ENCODE results near the gene NT5C1A.

NT5C1A gene

DNA sequence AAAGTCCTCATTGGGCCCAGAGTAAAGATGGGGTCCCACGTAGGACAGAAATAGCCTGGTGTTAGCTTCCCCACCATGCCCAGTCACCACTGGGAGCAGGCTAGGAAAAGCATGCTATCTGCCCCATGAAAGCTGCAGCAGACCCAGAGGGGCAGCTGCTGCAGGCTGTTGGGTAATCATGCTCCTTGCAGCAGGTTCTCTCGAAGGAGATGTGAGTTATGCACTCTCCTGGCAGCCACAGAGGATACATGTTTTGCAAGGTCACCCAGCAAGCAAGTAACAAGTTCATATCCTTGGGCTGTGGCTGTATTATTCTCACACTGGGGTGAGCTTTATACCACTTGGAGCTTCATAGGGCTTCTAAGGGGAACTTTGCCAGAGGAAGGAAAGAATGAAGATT lies 23.4 kb downstream of the NT5C1A start:
- Histone ChIP-seq H3K4me1 (ENCODE audit: insufficient read depth, low read length, severe bottlenecking) (peaks cover 3% of the 10 kb centered on the region), H2AFZ (ENCODE audit: low read length) (no peak overlapping the region), H3K4me3 (ENCODE audit: low read depth, low read length, poor library complexity, severe bottlenecking) (no peak overlapping the region), H3K27ac (ENCODE audit: low read depth, low read length, poor library complexity, severe bottlenecking) (no peak overlapping the region), H3K9me2 (ENCODE audit: low read depth, low read length) (no peaks in the 10 kb centered on the region), H3K9me3 (ENCODE audit: low read length) (no peaks in the 10 kb centered on the region), H3K79me2 (ENCODE audit: insufficient read depth, low read length) (no peaks in the 10 kb centered on the region), H3K4me2 (ENCODE audit: low read length) (no peak overlapping the region), H3K9ac (ENCODE audit: low read length) (no peak overlapping the region), H3K27me3 (ENCODE audit: insufficient read depth, low read length) (no peaks in the 10 kb centered on the region), H3F3A (ENCODE audit: insufficient read depth, low read length) (no peaks in the 10 kb centered on the region), H4K20me1 (ENCODE audit: insufficient read depth, low read length) (no peaks in the 10 kb centered on the region), H3K36me3 (ENCODE audit: insufficient read depth, low read length) (no peaks in the 10 kb centered on the region)
- TF ChIP-seq, protein P1, sequence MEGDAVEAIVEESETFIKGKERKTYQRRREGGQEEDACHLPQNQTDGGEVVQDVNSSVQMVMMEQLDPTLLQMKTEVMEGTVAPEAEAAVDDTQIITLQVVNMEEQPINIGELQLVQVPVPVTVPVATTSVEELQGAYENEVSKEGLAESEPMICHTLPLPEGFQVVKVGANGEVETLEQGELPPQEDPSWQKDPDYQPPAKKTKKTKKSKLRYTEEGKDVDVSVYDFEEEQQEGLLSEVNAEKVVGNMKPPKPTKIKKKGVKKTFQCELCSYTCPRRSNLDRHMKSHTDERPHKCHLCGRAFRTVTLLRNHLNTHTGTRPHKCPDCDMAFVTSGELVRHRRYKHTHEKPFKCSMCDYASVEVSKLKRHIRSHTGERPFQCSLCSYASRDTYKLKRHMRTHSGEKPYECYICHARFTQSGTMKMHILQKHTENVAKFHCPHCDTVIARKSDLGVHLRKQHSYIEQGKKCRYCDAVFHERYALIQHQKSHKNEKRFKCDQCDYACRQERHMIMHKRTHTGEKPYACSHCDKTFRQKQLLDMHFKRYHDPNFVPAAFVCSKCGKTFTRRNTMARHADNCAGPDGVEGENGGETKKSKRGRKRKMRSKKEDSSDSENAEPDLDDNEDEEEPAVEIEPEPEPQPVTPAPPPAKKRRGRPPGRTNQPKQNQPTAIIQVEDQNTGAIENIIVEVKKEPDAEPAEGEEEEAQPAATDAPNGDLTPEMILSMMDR (IDR thresholded peaks at IDR 0.05; ENCODE audit: low read length), result no peak
- no peak for TF ChIP-seq EZH2 (IDR thresholded peaks at IDR 0.05; ENCODE audit: borderline replicate concordance, low read length)

GRCh38 chr1:39647247-39647646 lies 24.7 kb downstream of the NT5C1A start:
- H3K27me3 ChIP-seq (ENCODE audit: insufficient read depth, low read length), result no peaks in the 10 kb centered on the region
- no peak overlapping the region for H3K4me2 ChIP-seq (ENCODE audit: low read length)
- no peaks in the 10 kb centered on the region for H4K20me1 ChIP-seq (ENCODE audit: insufficient read depth, low read length)
- H3K79me2 ChIP-seq (ENCODE audit: insufficient read depth, low read length), result no peaks in the 10 kb centered on the region
- H3K4me3 ChIP-seq (ENCODE audit: low read depth, low read length, poor library complexity, severe bottlenecking), result no peak overlapping the region
- no peaks in the 10 kb centered on the region for H3K36me3 ChIP-seq (ENCODE audit: insufficient read depth, low read length)
- H3K9me2 ChIP-seq (ENCODE audit: low read depth, low read length), result no peaks in the 10 kb centered on the region
- H3K4me1 ChIP-seq (ENCODE audit: insufficient read depth, low read length, severe bottlenecking), result no peaks in the 10 kb centered on the region
- H3K9ac ChIP-seq (ENCODE audit: low read length), result no peak overlapping the region
- no peak overlapping the region for H2AFZ ChIP-seq (ENCODE audit: low read length)
- no peak for TF ChIP-seq EZH2 (IDR thresholded peaks at IDR 0.05; ENCODE audit: borderline replicate concordance, low read length)
- TF ChIP-seq, protein P1 (IDR thresholded peaks at IDR 0.05; ENCODE audit: low read length), result no peak
- no peak overlapping the region for H3K27ac ChIP-seq (ENCODE audit: low read depth, low read length, poor library complexity, severe bottlenecking)
- H3K9me3 ChIP-seq (ENCODE audit: low read length), result no peaks in the 10 kb centered on the region
- no peaks in the 10 kb centered on the region for H3F3A ChIP-seq (ENCODE audit: insufficient read depth, low read length)

- Histone ChIP-seq H4K20me1 (ENCODE audit: insufficient read depth, low read length) (no peaks in the 10 kb centered on the region), H3K79me2 (ENCODE audit: insufficient read depth, low read length) (no peaks in the 10 kb centered on the region), H3K9me2 (ENCODE audit: low read depth, low read length) (no peaks in the 10 kb centered on the region), H3K27me3 (ENCODE audit: insufficient read depth, low read length) (no peaks in the 10 kb centered on the region), H3K4me2 (ENCODE audit: low read length) (no peak overlapping the region), H2AFZ (ENCODE audit: low read length) (no peak overlapping the region), H3K9me3 (ENCODE audit: low read length) (no peaks in the 10 kb centered on the region), H3K4me1 (ENCODE audit: insufficient read depth, low read length, severe bottlenecking) (no peaks in the 10 kb centered on the region), H3K27ac (ENCODE audit: low read depth, low read length, poor library complexity, severe bottlenecking) (no peak overlapping the region), H3K36me3 (ENCODE audit: insufficient read depth, low read length) (no peaks in the 10 kb centered on the region), H3K9ac (ENCODE audit: low read length) (no peak overlapping the region), H3F3A (ENCODE audit: insufficient read depth, low read length) (no peaks in the 10 kb centered on the region), H3K4me3 (ENCODE audit: low read depth, low read length, poor library complexity, severe bottlenecking) (no peak overlapping the region)
- TF ChIP-seq EZH2 (IDR thresholded peaks at IDR 0.05; ENCODE audit: borderline replicate concordance, low read length), result no peak
- TF ChIP-seq, protein P1 (IDR thresholded peaks at IDR 0.05; ENCODE audit: low read length), result no peak
Observed at GRCh38 chr1:39646232-39647081, 25.4 kb downstream of the NT5C1A start.
